GM12891 (cell line): ENCODE results near the gene DNAJC9.

Experiments used
- POLR2A ChIP-seq: IDR thresholded peaks from 2 replicates; pipeline ENCODE4 v1.6.1; 2011; ENCODE audit warnings: low read depth, low read length, control low read depth
- POLR2AphosphoS5 ChIP-seq: IDR thresholded peaks from 2 replicates; pipeline ENCODE4 v1.6.1; 2011; ENCODE audit warnings: low read depth, low read length, control low read depth
- TAF1 ChIP-seq: IDR thresholded peaks from 2 replicates; pipeline ENCODE4 v1.6.1; 2011; ENCODE audit warnings: low read depth, low read length, control low read depth

GRCh38 chr10:73244866-73245477 is 2.1 kb downstream of the DNAJC9 start:
- TF ChIP-seq POLR2AphosphoS5 (no peak), TAF1 (no peak), POLR2A (no peak)
